H1 (cell line): Measurements from ENCODE around the gene ZNF660. TPM values are rescaled to one million over a fixed set of nuclear protein-coding genes. Genes with fewer than 3 reads are reported as not detected.

Source experiments
- CTCF ChIA-PET: fragments of 300-600 bp; sonication (Branson Sonifier 250); formaldehyde crosslinking; loops from one replicate; lab custom pipeline; 2021; ENCODE audit not compliant: partially characterized antibody; lab: Charles Lee
- POLR2A ChIA-PET: fragments of 300-600 bp; sonication (Branson Sonifier 250); formaldehyde crosslinking; loops from one replicate; lab custom pipeline; 2021; ENCODE audit warnings: inconsistent platforms; ENCODE audit not compliant: partially characterized antibody; lab: Charles Lee
- DNase-seq, 2 experiments: peaks; one replicate each; pipeline versions ENCODE4 v3.0.0 to v3.0.0-alpha.2; 2010 to 2022; ENCODE audit warnings: low spot score in 2 of 2, low read depth in 1 of 2, mixed read lengths in 1 of 2
- FAIRE-seq: peaks from 2 replicates; lab custom pipeline; 2011; peaks lifted over from hg19 to GRCh38; lab: Jason Lieb, UNC
- H2AFZ ChIP-seq: 2 replicates; pipeline ENCODE4 v1.8.1; 2012; ENCODE audit warnings: low read length, inconsistent platforms
- H2AK5ac ChIP-seq: 2 replicates; pipeline ENCODE4 v1.6.1; 2013; ENCODE audit warnings: low read depth, low read length
- H2BK120ac ChIP-seq: replicated peaks from 2 replicates; pipeline ENCODE3; 2013; ENCODE audit warnings: low read depth, low read length, inconsistent platforms
- H2BK12ac ChIP-seq: 2 replicates; pipeline ENCODE4 v1.6.1; 2013; ENCODE audit warnings: low read depth, low read length
- H2BK15ac ChIP-seq: 2 replicates; pipeline ENCODE4 v1.6.1; 2013; ENCODE audit warnings: low read length
- H2BK20ac ChIP-seq: 2 replicates; pipeline ENCODE4 v1.6.1; 2013; ENCODE audit warnings: low read length
- H2BK5ac ChIP-seq: 2 replicates; pipeline ENCODE4 v1.6.1; 2013; ENCODE audit warnings: low read depth, low read length
- H3K14ac ChIP-seq: 2 replicates; pipeline ENCODE4 v1.6.1; 2013; ENCODE audit warnings: inconsistent platforms; ENCODE audit not compliant: insufficient read length
- H3K18ac ChIP-seq: 2 replicates; pipeline ENCODE4 v1.6.1; 2013; ENCODE audit warnings: low read length; ENCODE audit errors: extremely low read depth
- H3K23ac ChIP-seq: 2 replicates; pipeline ENCODE4 v1.6.1; 2013; ENCODE audit warnings: inconsistent platforms; ENCODE audit not compliant: insufficient read length
- H3K23me2 ChIP-seq: 2 replicates; pipeline ENCODE4 v1.6.1; 2013; ENCODE audit warnings: low read depth, low read length
- H3K27ac ChIP-seq: 2 replicates; pipeline ENCODE4 v1.6.1; 2011; ENCODE audit warnings: low read depth, low read length, inconsistent platforms
- H3K27me3 ChIP-seq, 4 experiments: replicated peaks in 1 of 4; 1 replicate in 1 of 4; 2 replicates in 3 of 4; pipeline versions ENCODE4 v1.6.1 to v1.8.1; 2011 to 2013; ENCODE audit warnings: low read length in 3 of 4, mild to moderate bottlenecking in 3 of 4, inconsistent platforms in 2 of 4, mixed read lengths in 2 of 4, moderate library complexity in 1 of 4; ENCODE audit not compliant: control insufficient read depth in 3 of 4, insufficient read depth in 3 of 4; ENCODE audit errors: extremely low read depth in 1 of 4
- H3K36me3 ChIP-seq, 4 experiments: 2 replicates each; pipeline versions ENCODE4 v1.6.1 to v1.8.1; 2011 to 2013; ENCODE audit warnings: mild to moderate bottlenecking in 4 of 4, low read length in 3 of 4, moderate library complexity in 2 of 4, control low read depth in 1 of 4, inconsistent platforms in 1 of 4; ENCODE audit not compliant: insufficient read depth in 4 of 4, control insufficient read depth in 2 of 4
- H3K4ac ChIP-seq: replicated peaks from 2 replicates; pipeline ENCODE3; 2013; ENCODE audit warnings: low read length, low read depth, mixed read lengths, inconsistent platforms; ENCODE audit not compliant: insufficient read length
- H3K4me1 ChIP-seq, 4 experiments: replicated peaks in 1 of 4; 1 replicate in 1 of 4; 2 replicates in 3 of 4; pipeline versions ENCODE4 v1.6.1 to v1.8.1; 2011 to 2013; ENCODE audit warnings: low read length in 3 of 4, inconsistent platforms in 2 of 4, mixed read lengths in 1 of 4; ENCODE audit not compliant: insufficient read depth in 4 of 4, control insufficient read depth in 3 of 4
- H3K4me2 ChIP-seq, 2 experiments: 2 replicates each; pipeline versions ENCODE4 v1.6.1 to v1.8.1; 2011 to 2013; ENCODE audit warnings: low read depth in 2 of 2, low read length in 2 of 2, control low read depth in 1 of 2, inconsistent platforms in 1 of 2, mild to moderate bottlenecking in 1 of 2; ENCODE audit not compliant: insufficient read depth in 1 of 2
- H3K4me3 ChIP-seq, 4 experiments: fragments of 200-600, 300-600 bp in 1 of 4; sonication (generic), shearing (Covaris generic), sonication (Bioruptor Twin) in 1 of 4; 2 replicates each; pipeline versions ENCODE4 v1.5.1 to v1.8.1; 2011 to 2016; ENCODE audit warnings: low read length in 4 of 4, low read depth in 3 of 4, control low read depth in 2 of 4, inconsistent platforms in 2 of 4, mild to moderate bottlenecking in 2 of 4, mixed read lengths in 1 of 4, moderate library complexity in 1 of 4; ENCODE audit not compliant: insufficient read depth in 2 of 4; ENCODE audit errors: extremely low read depth in 1 of 4
- H3K56ac ChIP-seq: replicated peaks from 2 replicates; pipeline ENCODE3; 2013; ENCODE audit warnings: low read depth, mild to moderate bottlenecking, mixed read lengths, low read length, inconsistent platforms; ENCODE audit not compliant: insufficient read length
- H3K79me1 ChIP-seq: 2 replicates; pipeline ENCODE4 v1.6.1; 2013; ENCODE audit warnings: low read depth, low read length, control low read depth
- H3K79me2 ChIP-seq, 2 experiments: 2 replicates each; pipeline versions ENCODE4 v1.6.1 to v1.8.1; 2012 to 2013; ENCODE audit warnings: low read length in 2 of 2, mild to moderate bottlenecking in 2 of 2, inconsistent platforms in 1 of 2; ENCODE audit not compliant: insufficient read depth in 2 of 2, control insufficient read depth in 1 of 2
- H3K9ac ChIP-seq, 4 experiments: replicated peaks in 1 of 4; 1 replicate in 1 of 4; 2 replicates in 3 of 4; pipeline versions ENCODE4 v1.6.1 to v1.8.1; 2011 to 2013; ENCODE audit warnings: low read depth in 3 of 4, low read length in 3 of 4, control low read depth in 2 of 4, mild to moderate bottlenecking in 2 of 4, moderate library complexity in 2 of 4, inconsistent platforms in 1 of 4; ENCODE audit errors: extremely low read depth in 1 of 4
- H3K9me3 ChIP-seq, 2 experiments: 2 replicates each; pipeline versions ENCODE4 v1.6.1 to v1.8.1; 2012 to 2013; ENCODE audit warnings: mild to moderate bottlenecking in 2 of 2, moderate library complexity in 2 of 2, control low read depth in 1 of 2, inconsistent platforms in 1 of 2, low read depth in 1 of 2, low read length in 1 of 2, mixed read lengths in 1 of 2; ENCODE audit not compliant: insufficient read depth in 2 of 2
- H4K20me1 ChIP-seq, 2 experiments: replicated peaks in 1 of 2; 2 replicates each; pipeline versions ENCODE3 to v1.8.1; 2011 to 2013; ENCODE audit warnings: inconsistent platforms in 2 of 2, low read length in 2 of 2, mild to moderate bottlenecking in 1 of 2; ENCODE audit not compliant: insufficient read depth in 2 of 2, control insufficient read depth in 1 of 2
- H4K5ac ChIP-seq: 2 replicates; pipeline ENCODE4 v1.6.1; 2013; ENCODE audit warnings: low read length, low read depth, mixed read lengths, inconsistent platforms; ENCODE audit not compliant: insufficient read length
- H4K8ac ChIP-seq: 2 replicates; pipeline ENCODE4 v1.8.0; 2013; ENCODE audit warnings: mild to moderate bottlenecking, moderate library complexity, low read length, inconsistent platforms; ENCODE audit not compliant: insufficient read depth; ENCODE audit errors: extremely low read depth
- H4K91ac ChIP-seq: replicated peaks from 2 replicates; pipeline ENCODE3; 2013; ENCODE audit warnings: low read length, mixed read lengths, inconsistent platforms; ENCODE audit not compliant: insufficient read length
- SAP30 ChIP-seq: fragments of 300-600 bp; sonication (generic); IDR thresholded peaks from 2 replicates; pipeline ENCODE4 v1.7.1; 2012; ENCODE audit warnings: low read length, moderate library complexity, mild to moderate bottlenecking, inconsistent platforms; ENCODE audit not compliant: insufficient read depth, insufficient replicate concordance
- WGBS, 2 experiments: shearing (Covaris generic) in 1 of 2; methylation state at CpG; one replicate each; pipeline versions ENCODE4 v1.1.6 to v1.1.7; 2013 to 2015; ENCODE audit warnings: low lambda C conversion rate in 2 of 2, mixed read lengths in 2 of 2, inconsistent platforms in 1 of 2, low coverage in 1 of 2, missing lambda C conversion rate in 1 of 2; ENCODE audit not compliant: insufficient replicate concordance in 2 of 2, insufficient coverage in 1 of 2, insufficient read length in 1 of 2; ENCODE audit errors: extremely low coverage in 1 of 2, missing lambda C conversion rate in 1 of 2; 5-methylcytosine and 5-hydroxymethylcytosine counted together
- polyA plus RNA-seq, 7 experiments: library from polyadenylated mRNA; depleted of rRNA in 3 of 7; stranded (reverse) in 5 of 7; unstranded in 2 of 7; fragments of >200 nt in 5 of 7; fragments of 200-250 nt in 2 of 7; gene quantifications; 1 replicate in 5 of 7; 2 replicates in 1 of 7; 4 replicates in 1 of 7; pipeline versions ENCODE4 v1.2.1 to v1.2.3, GENCODE V29; 2011 to 2013; ENCODE audit warnings: missing spikeins in 2 of 7, mixed read lengths in 2 of 7
- total RNA-seq: library from RNA; stranded (reverse); fragmentation: NEBNext Ultra II Directional; extraction: Animal tissue kit (Norgen Biotek cat#: 25700); gene quantifications from 2 replicates; pipeline ENCODE4 v1.2.1, GENCODE V29; 2021

Gene ZNF660
- total and polyA plus RNA-seq, 2 of the 8 experiments (the other 6 are each of a cell fraction or from before 2014, with no cell fraction given) = 3.1 to 13.0 TPM

DNA sequence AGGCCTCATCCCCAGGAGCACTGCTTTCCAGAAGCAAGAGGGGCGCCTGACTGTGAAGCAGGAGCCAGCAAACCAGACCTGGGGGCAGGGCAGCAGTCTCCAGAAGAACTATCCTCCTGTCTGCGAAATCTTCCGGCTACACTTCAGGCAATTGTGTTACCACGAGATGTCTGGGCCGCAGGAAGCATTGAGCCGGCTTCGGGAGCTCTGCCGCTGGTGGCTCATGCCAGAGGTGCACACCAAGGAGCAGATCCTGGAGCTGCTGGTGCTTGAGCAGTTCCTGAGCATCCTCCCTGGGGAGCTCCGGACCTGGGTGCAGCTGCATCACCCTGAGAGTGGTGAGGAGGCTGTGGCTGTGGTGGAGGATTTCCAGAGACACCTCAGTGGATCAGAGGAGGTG lies 27.7 kb upstream of the ZNF660 start:
- Histone ChIP-seq H2AFZ (no peak overlapping the region), H3K23me2 (peaks cover 6% of the 10 kb centered on the region), H3K4me2 (no peak overlapping the region), H3K23ac (no peak overlapping the region), H2BK15ac (no peak overlapping the region), H3K9me3 (peaks cover 14 to 18% of the 10 kb centered on the region in 2 experiments), H4K8ac (no peak overlapping the region), H3K4ac (no peak overlapping the region), H3K79me2 (peaks cover 0 to 13% of the 10 kb centered on the region in 2 experiments; a peak in 2 of 4 replicates), H3K18ac (no peak overlapping the region), H2BK20ac (no peak overlapping the region), H3K27me3 (peaks cover 0 to 13% (median 6%) of the 10 kb centered on the region in 4 experiments; a peak in 3 of 7 replicates), H3K79me1 (peaks cover 5% of the 10 kb centered on the region), H4K20me1 (no peaks in the 10 kb centered on the region), H2AK5ac (no peak overlapping the region), H2BK120ac (no peak overlapping the region), H4K91ac (no peak overlapping the region), H2BK12ac (no peak overlapping the region), H3K4me3 (no peak overlapping the region), H2BK5ac (no peak overlapping the region), H3K27ac (no peak overlapping the region), H4K5ac (no peak overlapping the region), H3K9ac (no peak overlapping the region), H3K14ac (no peak overlapping the region), H3K36me3 (peaks cover 6 to 52% (median 33%) of the 10 kb centered on the region in 4 experiments; a peak in 7 of 8 replicates), H3K4me1 (peaks cover 0 to 9% (median 5%) of the 10 kb centered on the region in 4 experiments; a peak in 3 of 7 replicates), H3K56ac (no peak overlapping the region)
- no peak for TF ChIP-seq SAP30
- 86% methylated on average over 9 of the region's 9 CpGs; no CpG with 5 or more reads in 1 of the 2 experiments for WGBS, 2 experiments
- CTCF ChIA-PET = no interaction called here
- FAIRE-seq = no peak
- no peak for DNase-seq
- POLR2A ChIA-PET = interaction anchor here (0.8 to 2.1 kb wide), 2 partner anchors 9 to 27 kb away, joined by 4 to 6 read pairs; partner anchors contain the start of gene ZNF660
